ENCODE results near the gene METTL9. TPM values are rescaled to one million over a fixed set of nuclear protein-coding genes. Genes with fewer than 3 reads are reported as not detected.

Gene METTL9
- total RNA-seq, 2 experiments from 2014 or later: 116 to 122 TPM

DNA sequence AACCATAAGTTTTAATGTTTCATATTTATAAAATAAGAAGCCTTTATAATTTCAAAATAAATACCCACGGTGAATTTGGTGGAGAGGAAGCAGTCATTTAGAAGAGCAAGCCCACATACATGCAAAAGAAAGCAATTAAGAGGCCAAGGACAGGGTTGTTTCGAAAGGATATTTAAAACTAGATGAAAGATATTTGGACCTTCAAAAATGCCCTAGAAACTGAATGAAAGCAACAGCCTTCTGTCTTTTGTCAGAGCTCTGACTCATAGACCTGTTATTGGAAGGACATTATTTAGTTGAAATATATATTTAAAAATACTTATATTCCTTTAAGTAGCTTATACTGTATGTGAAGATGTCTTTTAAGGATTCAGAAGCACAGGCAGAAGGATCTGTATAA is 8.6 kb upstream of the METTL9 start:
- intact Hi-C loops (cut with micrococcal nuclease): no loop called here
- no peaks in the 10 kb centered on the region for H3K4me1 Mint-ChIP-seq (ENCODE audit: low read depth)
- ChIA-PET CTCF (interaction anchor here (1.5 to 1.6 kb wide), 3 partner anchors 14 to 118 kb away, joined by 4 to 6 read pairs (median 5); no protein-coding TSS in a partner anchor), POLR2A (no interaction called here)
- H3K9me3 Mint-ChIP-seq: no peaks in the 10 kb centered on the region
- no peak overlapping the region for H3K27ac Mint-ChIP-seq
- no peak for ATAC-seq
- H3K4me3 Mint-ChIP-seq: no peak overlapping the region
- no peaks in the 10 kb centered on the region for H3K36me3 Mint-ChIP-seq (ENCODE audit: low read depth)
- no peaks in the 10 kb centered on the region for H3K27me3 Mint-ChIP-seq
- DNase-seq: no peak
- TF ChIP-seq, protein P1, sequence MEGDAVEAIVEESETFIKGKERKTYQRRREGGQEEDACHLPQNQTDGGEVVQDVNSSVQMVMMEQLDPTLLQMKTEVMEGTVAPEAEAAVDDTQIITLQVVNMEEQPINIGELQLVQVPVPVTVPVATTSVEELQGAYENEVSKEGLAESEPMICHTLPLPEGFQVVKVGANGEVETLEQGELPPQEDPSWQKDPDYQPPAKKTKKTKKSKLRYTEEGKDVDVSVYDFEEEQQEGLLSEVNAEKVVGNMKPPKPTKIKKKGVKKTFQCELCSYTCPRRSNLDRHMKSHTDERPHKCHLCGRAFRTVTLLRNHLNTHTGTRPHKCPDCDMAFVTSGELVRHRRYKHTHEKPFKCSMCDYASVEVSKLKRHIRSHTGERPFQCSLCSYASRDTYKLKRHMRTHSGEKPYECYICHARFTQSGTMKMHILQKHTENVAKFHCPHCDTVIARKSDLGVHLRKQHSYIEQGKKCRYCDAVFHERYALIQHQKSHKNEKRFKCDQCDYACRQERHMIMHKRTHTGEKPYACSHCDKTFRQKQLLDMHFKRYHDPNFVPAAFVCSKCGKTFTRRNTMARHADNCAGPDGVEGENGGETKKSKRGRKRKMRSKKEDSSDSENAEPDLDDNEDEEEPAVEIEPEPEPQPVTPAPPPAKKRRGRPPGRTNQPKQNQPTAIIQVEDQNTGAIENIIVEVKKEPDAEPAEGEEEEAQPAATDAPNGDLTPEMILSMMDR (IDR thresholded peaks at IDR 0.05): no peak

DNA sequence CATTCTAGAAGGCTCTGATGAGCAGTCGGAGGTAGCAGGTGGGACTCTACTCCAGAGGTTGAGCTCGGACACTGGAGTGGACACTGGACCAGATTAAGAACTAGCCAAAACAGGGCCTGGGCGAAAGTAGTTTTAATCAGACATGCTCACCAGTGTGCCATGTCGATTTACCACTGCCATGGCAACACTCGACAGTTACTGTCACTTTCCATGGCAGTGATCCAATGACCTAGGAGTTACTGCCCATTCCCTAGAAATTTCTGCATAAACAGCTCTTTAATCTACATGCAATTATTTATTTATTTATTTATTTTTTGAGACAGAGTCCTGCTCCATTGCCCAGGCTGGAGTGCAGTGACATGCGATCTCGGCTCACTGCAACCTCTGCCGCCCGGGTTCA is 7.2 kb upstream of the METTL9 start:
- Mint-ChIP-seq H3K27me3 (no peaks in the 10 kb centered on the region), H3K9me3 (no peaks in the 10 kb centered on the region), H3K36me3 (ENCODE audit: low read depth) (no peaks in the 10 kb centered on the region), H3K27ac (no peak overlapping the region), H3K4me1 (ENCODE audit: low read depth) (peaks cover 6% of the 10 kb centered on the region), H3K4me3 (no peak overlapping the region)
- no peak for DNase-seq
- no peak for ATAC-seq
- intact Hi-C loops (cut with micrococcal nuclease): no loop called here
- TF ChIP-seq, protein P1 (IDR thresholded peaks at IDR 0.05): no peak
- CTCF ChIA-PET: interaction anchor here (1.2 to 1.6 kb wide), 3 partner anchors 48 to 65 kb away, joined by 3 to 8 read pairs (median 6); no protein-coding TSS in a partner anchor
- POLR2A ChIA-PET: no interaction called here

DNA sequence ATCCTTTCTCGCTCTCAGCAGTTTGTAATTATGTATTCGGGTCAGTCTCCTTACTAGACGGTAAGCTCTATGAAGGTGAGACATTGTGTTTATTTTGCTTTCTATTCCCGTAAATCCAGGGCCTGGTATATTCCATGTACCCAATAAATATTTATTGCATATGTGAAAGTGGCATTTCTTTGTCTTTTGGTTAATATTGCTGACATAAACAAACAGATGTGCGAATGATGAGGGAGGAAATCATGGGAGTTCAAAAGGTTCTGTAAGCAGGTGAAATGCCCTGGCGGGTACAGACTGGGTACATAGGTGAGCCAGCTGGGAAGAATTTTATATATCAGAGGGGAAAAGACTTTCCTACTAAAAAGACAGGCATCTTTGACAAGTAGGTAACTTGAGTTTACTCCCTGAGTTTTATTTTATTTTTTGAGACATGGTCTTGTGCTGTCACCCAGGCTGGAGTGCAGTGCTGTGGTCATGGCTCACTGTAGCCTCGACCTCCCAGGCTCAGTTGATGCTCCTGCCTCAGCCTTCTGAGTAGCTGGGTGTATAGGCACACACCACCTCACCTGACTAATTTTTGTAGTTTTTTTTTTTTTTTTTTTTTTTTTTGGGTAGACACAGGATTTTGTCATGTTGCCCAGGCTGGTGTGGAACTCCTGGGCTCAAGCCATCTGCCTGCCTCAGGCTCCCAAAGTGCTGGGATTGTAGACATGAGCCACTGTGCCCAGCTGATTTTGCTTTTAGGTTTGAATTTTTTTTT is 5.7 kb upstream of the METTL9 start:
- Mint-ChIP-seq H3K9me3 (no peaks in the 10 kb centered on the region), H3K27me3 (no peaks in the 10 kb centered on the region), H3K4me3 (no peak overlapping the region), H3K36me3 (ENCODE audit: low read depth) (peaks cover 1% of the 10 kb centered on the region), H3K4me1 (ENCODE audit: low read depth) (peaks cover 18% of the 10 kb centered on the region), H3K27ac (no peak overlapping the region)
- DNase-seq: no peak
- ChIA-PET CTCF (interaction anchor here (1.5 to 3.8 kb wide), 3 partner anchors 10 to 115 kb away, joined by 4 to 15 read pairs (median 10); no protein-coding TSS in a partner anchor), POLR2A (interaction anchor here (1.5 kb wide), 1 partner anchor 15 kb away, joined by 3 read pairs; no protein-coding TSS in a partner anchor)
- no peak for ATAC-seq
- intact Hi-C loops (cut with micrococcal nuclease): no loop called here
- TF ChIP-seq, protein P1 (IDR thresholded peaks at IDR 0.05): no peak

DNA sequence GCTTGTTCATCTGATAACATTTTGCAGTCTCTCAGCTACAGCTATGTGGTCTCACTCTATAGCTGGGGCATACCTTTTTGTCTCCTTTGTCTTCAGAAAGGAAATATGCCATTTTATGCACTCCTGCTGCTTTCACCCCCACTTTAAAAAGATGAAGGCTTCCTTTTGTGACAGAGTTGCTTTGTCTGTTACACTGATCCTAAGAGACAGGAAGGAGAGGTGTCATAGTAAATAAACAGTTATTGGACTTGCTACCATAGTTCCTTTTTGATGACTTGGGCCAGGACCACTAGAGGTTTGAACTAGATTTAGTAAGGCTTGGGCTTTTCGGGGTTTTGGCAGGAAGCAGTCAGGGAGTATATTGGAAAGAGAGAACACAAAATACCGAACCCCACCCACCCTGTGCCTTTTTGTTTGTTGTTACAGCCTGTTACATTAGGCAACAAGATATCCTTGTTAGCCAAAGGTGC is 1.8 kb upstream of the METTL9 start:
- peak overlapping the region; percentile 79 for H3K4me3 Mint-ChIP-seq
- no peaks in the 10 kb centered on the region for H3K27me3 Mint-ChIP-seq
- TF ChIP-seq, protein P1 (IDR thresholded peaks at IDR 0.05): no peak
- ChIA-PET POLR2A (interaction anchor here (0.9 to 2.3 kb wide), 4 partner anchors 11 to 48 kb away, joined by 3 to 18 read pairs (median 6); no protein-coding TSS in a partner anchor), CTCF (interaction anchor here (1.0 to 3.0 kb wide), 8 partner anchors 13 to 111 kb away, joined by 3 to 17 read pairs (median 4); no protein-coding TSS in a partner anchor)
- H3K9me3 Mint-ChIP-seq: no peaks in the 10 kb centered on the region
- ATAC-seq (no peak), DNase-seq (no peak)
- intact Hi-C loops (cut with micrococcal nuclease): no loop called here
- peaks cover 35% of the 10 kb centered on the region for H3K4me1 Mint-ChIP-seq (ENCODE audit: low read depth)
- H3K27ac Mint-ChIP-seq: peak overlapping the region; percentile 88
- peaks cover 1% of the 10 kb centered on the region for H3K36me3 Mint-ChIP-seq (ENCODE audit: low read depth)

DNA sequence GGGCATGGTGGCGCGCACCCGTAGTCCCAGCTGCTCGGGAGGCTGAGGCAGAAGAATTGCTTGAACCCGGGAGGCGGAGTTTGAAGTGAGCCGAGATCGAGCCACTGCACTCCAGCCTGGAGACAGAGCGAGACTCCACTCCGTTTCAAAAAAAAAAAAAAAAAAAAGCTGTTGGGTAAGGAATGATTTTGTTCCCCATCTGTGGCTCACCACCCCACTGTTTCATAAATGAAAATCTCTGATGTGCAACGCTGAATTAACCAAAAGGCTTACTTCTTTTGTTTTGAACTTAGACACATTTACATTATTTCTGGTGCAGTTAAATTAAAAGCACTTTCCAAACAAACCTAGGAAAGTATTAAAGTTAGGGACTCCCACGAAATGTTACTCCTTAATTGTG is 1.2 kb upstream of the METTL9 start:
- TF ChIP-seq, protein P1 (IDR thresholded peaks at IDR 0.05): no peak
- peak overlapping the region; percentile 88 for H3K27ac Mint-ChIP-seq
- DNase-seq (no peak), ATAC-seq (no peak)
- H3K27me3 Mint-ChIP-seq: no peaks in the 10 kb centered on the region
- POLR2A ChIA-PET: interaction anchor here (0.7 to 2.3 kb wide), 6 partner anchors 11 to 47 kb away, joined by 3 to 18 read pairs (median 5); no protein-coding TSS in a partner anchor
- peak overlapping the region; percentile 79 for H3K4me3 Mint-ChIP-seq
- H3K4me1 Mint-ChIP-seq (ENCODE audit: low read depth): peaks cover 41% of the 10 kb centered on the region
- intact Hi-C loops (cut with micrococcal nuclease): no loop called here
- H3K36me3 Mint-ChIP-seq (ENCODE audit: low read depth): peaks cover 1% of the 10 kb centered on the region
- CTCF ChIA-PET: interaction anchor here (1.4 to 3.0 kb wide), 4 partner anchors 13 to 110 kb away, joined by 4 to 17 read pairs (median 5); no protein-coding TSS in a partner anchor
- H3K9me3 Mint-ChIP-seq: no peaks in the 10 kb centered on the region
